Coronary artery (tissue), 2 donors: ENCODE measurements around the gene B4GALNT2.
"Not testable (repeated sequence)": the region's sequence is repeated elsewhere in the genome, so short reads cannot be mapped to it uniquely, and the experiment has no call there.

Source experiments
- DNase-seq: peaks from one replicate; pipeline ENCODE4 v3.0.0-alpha.2; 2017; ENCODE audit warnings: low spot score
- H3K27ac ChIP-seq, 2 donors: fragments of 200-600 bp; sonication (generic); one replicate each; pipeline ENCODE4 v1.5.1; 2016 to 2019
- H3K4me3 ChIP-seq: fragments of 200-600 bp; sonication (generic); 2 replicates; pipeline ENCODE4 v1.5.1; 2016; ENCODE audit warnings: mild to moderate bottlenecking, moderate library complexity
- TF ChIP-seq, protein P1 (sequence below): fragments of 200-600 bp; sonication (generic); IDR thresholded peaks from one replicate; pipeline ENCODE4 v1.5.1; 2019; ENCODE audit warnings: antibody characterized with exemption

Gene B4GALNT2

DNA sequence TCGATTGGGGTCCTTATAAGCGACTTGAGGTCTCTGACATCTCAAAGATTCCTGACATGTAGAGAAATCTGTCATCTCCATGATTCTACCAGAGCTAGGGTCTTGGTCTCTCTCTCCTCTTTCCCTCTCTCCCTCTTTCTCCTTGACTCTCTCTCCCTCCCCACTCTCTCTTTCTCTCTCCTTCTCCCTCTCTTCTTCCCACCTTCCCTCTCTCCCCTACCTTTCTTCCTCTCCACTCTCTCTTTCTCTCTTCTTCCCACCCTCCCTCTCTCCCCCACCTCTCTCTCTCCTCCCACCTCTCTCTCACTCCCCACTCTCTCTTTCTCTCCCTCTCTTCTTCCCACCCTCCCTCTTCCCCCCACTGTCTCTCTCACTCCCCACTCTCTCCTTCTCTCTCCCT is 32.6 kb downstream of the B4GALNT2 start:
- Histone ChIP-seq H3K4me3 (no peak overlapping the region), H3K27ac (no peak overlapping the region)
- TF ChIP-seq, protein P1, sequence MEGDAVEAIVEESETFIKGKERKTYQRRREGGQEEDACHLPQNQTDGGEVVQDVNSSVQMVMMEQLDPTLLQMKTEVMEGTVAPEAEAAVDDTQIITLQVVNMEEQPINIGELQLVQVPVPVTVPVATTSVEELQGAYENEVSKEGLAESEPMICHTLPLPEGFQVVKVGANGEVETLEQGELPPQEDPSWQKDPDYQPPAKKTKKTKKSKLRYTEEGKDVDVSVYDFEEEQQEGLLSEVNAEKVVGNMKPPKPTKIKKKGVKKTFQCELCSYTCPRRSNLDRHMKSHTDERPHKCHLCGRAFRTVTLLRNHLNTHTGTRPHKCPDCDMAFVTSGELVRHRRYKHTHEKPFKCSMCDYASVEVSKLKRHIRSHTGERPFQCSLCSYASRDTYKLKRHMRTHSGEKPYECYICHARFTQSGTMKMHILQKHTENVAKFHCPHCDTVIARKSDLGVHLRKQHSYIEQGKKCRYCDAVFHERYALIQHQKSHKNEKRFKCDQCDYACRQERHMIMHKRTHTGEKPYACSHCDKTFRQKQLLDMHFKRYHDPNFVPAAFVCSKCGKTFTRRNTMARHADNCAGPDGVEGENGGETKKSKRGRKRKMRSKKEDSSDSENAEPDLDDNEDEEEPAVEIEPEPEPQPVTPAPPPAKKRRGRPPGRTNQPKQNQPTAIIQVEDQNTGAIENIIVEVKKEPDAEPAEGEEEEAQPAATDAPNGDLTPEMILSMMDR = no peak
- DNase-seq = no peak

DNA sequence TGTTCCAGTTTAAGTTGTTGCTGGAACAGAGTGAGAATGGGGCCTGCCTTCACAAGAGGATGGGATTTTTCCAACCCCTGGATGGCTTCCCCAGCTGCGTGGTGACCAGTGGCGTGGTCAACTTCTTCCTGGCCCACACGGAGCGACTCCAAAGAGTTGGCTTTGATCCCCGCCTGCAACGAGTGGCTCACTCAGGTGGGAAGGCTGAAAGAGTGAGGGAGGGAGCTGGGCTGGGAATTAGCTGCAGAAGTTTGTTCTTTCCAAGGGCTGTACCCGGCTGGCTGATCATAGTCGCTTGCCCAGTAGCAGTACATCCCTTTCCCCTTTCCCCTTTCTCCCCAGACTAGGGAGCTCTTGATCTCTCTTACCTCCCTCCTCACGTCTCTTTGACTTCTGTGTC is 36.1 kb downstream of the B4GALNT2 start:
- DNase-seq = no peak
- no peak overlapping the region for H3K4me3 ChIP-seq
- TF ChIP-seq, protein P1 = no peak
- H3K27ac ChIP-seq = no peak overlapping the region

DNA sequence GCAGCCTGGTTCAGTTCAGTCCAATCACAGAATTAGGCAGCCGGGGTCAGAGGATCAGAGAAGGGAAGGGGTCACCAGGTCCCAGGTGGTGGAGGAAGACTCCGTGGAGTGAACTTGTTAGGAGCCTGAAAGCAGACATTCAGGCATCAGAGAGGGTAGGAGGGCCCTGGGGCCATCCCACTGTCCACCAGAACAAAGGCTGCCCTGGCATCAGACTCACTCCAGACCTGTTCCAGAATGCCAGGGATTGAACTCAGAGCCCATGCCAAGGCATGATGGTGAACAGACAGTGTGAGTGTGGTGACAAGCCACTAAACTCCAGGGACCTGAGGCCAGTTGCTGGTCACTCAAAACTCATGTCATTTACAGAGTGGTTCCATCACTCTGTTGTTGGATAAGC is 37.6 kb downstream of the B4GALNT2 start:
- Histone ChIP-seq H3K4me3 (no peak overlapping the region), H3K27ac (no peak overlapping the region)
- TF ChIP-seq, protein P1 = no peak
- no peak for DNase-seq

DNA sequence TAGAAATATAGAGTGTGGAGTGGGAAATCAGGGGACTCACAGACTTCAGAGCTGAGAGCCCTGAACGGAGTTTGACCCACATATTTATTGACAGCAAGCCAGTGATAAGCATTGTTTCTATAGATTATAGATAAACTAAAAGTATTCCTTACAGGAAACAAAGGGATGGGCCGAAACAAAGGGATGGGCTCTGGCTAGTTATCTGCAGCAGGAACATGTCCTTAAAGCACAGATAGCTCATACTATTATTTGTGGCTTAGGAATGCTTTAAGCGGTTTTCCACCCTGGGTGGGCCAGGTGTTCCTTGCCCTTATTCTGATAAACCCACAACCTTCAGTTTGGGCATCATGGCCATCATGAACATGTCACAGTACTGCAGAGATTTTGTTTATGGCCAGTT is 38.1 kb downstream of the B4GALNT2 start:
- not testable (repeated sequence) for H3K27ac ChIP-seq, H3K4me3 ChIP-seq, DNase-seq

DNA sequence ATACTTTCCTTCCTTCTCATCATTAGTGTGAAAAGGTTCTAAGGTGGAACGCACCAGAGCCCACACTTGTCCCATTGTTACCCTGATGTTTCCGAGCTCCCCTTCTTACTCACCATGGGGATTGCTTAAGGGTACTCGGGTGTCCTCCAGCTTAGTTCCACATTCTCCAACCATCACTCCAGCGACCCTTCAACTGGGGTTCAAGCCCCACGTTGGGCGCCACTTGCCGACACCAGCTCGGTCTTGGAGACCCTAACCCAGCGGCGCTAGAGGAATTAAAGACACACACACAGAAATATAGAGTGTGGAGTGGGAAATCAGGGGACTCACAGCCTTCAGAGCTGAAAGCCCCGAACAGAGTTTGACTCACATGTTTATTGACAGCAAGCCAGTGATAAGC is 43.4 kb downstream of the B4GALNT2 start:
- not testable (repeated sequence) for H3K4me3 ChIP-seq, H3K27ac ChIP-seq, DNase-seq

DNA sequence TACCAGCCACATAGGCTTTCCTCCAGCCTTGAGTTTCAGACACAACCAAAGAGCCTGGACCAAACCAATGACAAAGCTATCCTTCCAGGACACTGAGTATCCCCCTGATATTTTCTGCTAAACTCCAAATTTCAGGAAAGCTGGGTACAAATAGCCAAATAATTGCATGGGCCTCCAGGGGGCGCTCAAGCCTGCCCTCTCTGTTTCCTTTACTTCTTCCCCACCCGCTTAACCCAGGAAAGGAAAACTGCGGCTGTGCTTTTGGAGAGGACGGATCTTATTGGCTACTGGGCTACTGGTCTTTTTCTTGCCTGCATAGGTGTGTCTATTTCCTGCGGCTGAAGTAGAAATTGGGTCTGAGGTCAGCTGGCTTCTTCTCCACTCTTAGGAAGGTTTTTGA is 47.7 kb downstream of the B4GALNT2 start:
- H3K4me3 ChIP-seq = no peak overlapping the region
- DNase-seq = no peak
- H3K27ac ChIP-seq = no peak overlapping the region
- TF ChIP-seq, protein P1 = peak; percentile 39

DNA sequence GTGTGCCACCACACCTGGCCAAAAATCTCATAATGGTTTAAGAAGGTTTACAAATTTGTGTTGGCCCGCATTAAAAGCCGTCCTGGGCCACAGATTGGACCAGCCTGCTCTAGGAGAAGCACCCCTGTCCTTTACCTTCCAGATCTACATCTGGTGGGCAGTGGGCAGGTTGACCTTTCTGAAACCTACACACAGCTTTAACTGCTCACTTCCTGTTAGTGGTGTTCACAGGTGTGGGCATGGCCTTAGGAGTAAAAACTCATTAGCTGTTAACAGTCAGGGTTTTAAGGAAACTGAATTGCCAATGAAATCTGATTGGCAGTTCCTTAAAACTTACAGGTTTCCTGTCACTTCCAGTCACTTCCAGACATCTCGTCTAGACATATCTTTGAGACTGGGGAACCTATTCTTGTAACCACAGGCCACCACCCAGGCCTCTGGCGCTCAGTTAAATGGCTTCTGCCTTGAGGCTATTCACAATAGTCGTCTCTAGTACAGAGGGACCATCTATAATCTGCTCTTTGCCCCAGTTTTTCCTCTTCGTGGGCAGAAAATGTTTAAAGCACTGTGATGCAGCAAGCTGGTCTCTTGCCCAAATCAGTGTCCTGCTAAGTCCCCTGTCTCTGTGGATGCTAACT is 48.5 kb downstream of the B4GALNT2 start:
- TF ChIP-seq, protein P1 = no peak
- Histone ChIP-seq H3K4me3 (no peak overlapping the region), H3K27ac (no peak overlapping the region)
- no peak for DNase-seq

DNA sequence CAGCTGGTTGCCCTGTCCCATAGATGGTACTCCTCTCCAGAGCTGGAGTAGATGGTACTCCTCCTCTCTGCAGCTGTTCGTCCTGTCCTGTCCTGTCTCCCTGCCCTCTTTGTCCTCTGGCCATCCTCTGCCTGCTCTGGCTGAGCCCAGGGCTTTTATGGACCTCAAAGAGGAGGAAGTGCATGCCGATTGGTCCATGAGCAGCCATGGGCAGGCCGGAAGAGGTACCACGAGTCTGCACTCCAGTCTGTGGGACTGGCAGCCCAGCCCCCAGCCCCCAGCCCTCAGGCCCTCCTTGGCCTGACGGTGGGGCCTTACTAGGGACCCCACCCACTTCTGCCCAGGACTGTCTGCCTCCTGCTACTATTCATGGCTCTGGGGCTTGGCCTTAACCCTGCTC is 50.8 kb downstream of the B4GALNT2 start:
- TF ChIP-seq, protein P1 = no peak
- H3K4me3 ChIP-seq = no peak overlapping the region
- DNase-seq = no peak
- no peak overlapping the region for H3K27ac ChIP-seq
